T-helper 17 cell (primary cell): ENCODE measurements around the gene AMELX. TPM values are rescaled to one million over a fixed set of nuclear protein-coding genes. Genes with fewer than 3 reads are reported as not detected.
A peak's percentile ranks its signal among the peaks of the same experiment; 100 is the strongest.

Source experiments
- ATAC-seq: fragments of 150-1000 bp; cut with Tn5 transposase; 2 replicates; pipeline ENCODE4 v1.10.0; 2021; ENCODE audit warnings: mild to moderate bottlenecking, moderate library complexity
- DNase-seq, 3 donors: peaks; one replicate each; pipeline versions ENCODE4 v3.0.0 to v3.0.0-alpha.2; 2020 to 2021
- H3K9me3 ChIP-seq: one replicate; pipeline ENCODE4 v1.7.0; 2013; ENCODE audit warnings: low read length, mild to moderate bottlenecking; ENCODE audit not compliant: control insufficient read depth, poor library complexity, severe bottlenecking
- H3K27ac Mint-ChIP-seq: one replicate; pipeline ENCODE4 v1.8.0; 2022; ENCODE audit warnings: mild to moderate bottlenecking, moderate library complexity, mixed read lengths
- H3K27me3 Mint-ChIP-seq: one replicate; pipeline ENCODE4 v1.8.0; 2022; ENCODE audit warnings: mixed read lengths
- H3K36me3 Mint-ChIP-seq: one replicate; pipeline ENCODE4 v1.8.0; 2022; ENCODE audit warnings: low read depth, mixed read lengths
- H3K4me1 Mint-ChIP-seq: one replicate; pipeline ENCODE4 v1.8.0; 2022; ENCODE audit warnings: mild to moderate bottlenecking, mixed read lengths
- H3K4me3 Mint-ChIP-seq: one replicate; pipeline ENCODE4 v1.8.0; 2022; ENCODE audit warnings: mild to moderate bottlenecking, moderate library complexity, mixed read lengths
- total RNA-seq, 4 donors: library from RNA in 2 of 4; stranded (reverse) in 2 of 4; gene quantifications; one replicate each; pipeline ENCODE4 v1.2.3 and lab custom pipeline; 2022 to 2026

AMELX gene
- total RNA-seq, 2 donors from 2014 or later: not detected

DNA sequence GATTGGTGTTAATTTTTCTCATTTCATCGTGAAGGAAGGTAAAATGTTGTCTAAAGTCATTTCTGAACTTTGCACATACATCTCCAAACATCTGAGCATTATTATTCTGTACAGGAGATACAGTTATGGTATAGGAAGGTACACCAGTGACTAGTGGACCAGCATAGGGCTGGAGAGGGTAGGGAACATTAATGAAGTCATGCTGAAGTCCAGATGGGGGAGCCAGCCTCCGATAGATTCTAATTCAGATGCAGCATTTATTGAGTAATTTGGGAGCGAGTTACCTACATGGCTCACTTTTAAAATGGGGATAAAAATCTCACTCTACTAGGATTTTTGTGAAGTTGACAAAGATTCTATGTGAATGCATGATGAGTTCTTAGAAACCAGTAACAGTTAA lies 34.9 kb downstream of the AMELX start:
- no peak overlapping the region for H3K4me3 Mint-ChIP-seq
- peaks cover 2% of the 10 kb centered on the region for H3K9me3 ChIP-seq
- no peaks in the 10 kb centered on the region for H3K4me1 Mint-ChIP-seq
- no peaks in the 10 kb centered on the region for H3K36me3 Mint-ChIP-seq
- no peaks in the 10 kb centered on the region for H3K27me3 Mint-ChIP-seq
- H3K27ac Mint-ChIP-seq: no peak overlapping the region
- ATAC-seq: no peak
- no peak for DNase-seq

DNA sequence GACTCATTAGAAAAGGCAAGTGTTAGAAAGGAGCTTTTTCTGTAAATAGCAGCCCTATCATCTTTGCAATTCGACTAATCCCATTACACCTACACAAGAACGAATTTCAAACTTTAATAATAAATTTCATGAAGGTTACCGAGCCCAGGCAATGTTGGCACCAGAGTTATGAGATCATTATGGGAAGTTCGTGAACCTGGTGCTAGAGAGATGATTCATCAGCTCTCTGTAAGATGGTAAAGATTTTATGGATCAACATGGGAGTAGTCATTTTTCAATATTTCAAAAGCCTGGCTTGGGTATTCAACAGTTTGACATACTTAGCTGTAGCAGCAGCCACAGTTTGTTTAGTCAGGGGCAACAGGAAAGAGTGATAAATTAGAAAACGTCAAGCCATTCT lies 35.8 kb downstream of the AMELX start:
- peaks cover 2% of the 10 kb centered on the region for H3K9me3 ChIP-seq
- H3K27ac Mint-ChIP-seq: no peak overlapping the region
- no peaks in the 10 kb centered on the region for H3K27me3 Mint-ChIP-seq
- ATAC-seq (no peak), DNase-seq (no peak)
- H3K4me1 Mint-ChIP-seq: no peaks in the 10 kb centered on the region
- H3K4me3 Mint-ChIP-seq: no peak overlapping the region
- H3K36me3 Mint-ChIP-seq: no peaks in the 10 kb centered on the region

DNA sequence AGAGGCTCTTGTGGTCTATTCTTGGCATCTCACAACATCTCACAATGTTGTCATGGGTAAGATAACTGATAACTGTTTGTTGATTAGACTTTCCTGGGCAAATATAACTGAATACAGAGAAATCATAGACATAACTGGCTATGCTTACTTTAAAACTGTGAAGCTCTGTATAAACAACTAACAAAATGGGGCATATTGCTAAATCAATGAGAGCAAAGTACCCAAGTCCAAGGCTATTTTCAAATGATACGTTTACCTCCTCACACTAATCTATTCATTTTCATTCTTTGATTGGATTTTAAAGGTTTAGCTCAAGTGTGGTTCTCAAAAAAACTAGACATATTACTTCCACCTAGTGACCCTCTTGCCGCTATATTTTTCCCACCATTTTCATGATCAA lies 38.6 kb downstream of the AMELX start:
- Mint-ChIP-seq H3K4me1 (no peaks in the 10 kb centered on the region), H3K36me3 (no peaks in the 10 kb centered on the region), H3K4me3 (no peak overlapping the region), H3K27me3 (no peaks in the 10 kb centered on the region), H3K27ac (no peak overlapping the region)
- no peaks in the 10 kb centered on the region for H3K9me3 ChIP-seq
- DNase-seq (no peak), ATAC-seq (no peak)

DNA sequence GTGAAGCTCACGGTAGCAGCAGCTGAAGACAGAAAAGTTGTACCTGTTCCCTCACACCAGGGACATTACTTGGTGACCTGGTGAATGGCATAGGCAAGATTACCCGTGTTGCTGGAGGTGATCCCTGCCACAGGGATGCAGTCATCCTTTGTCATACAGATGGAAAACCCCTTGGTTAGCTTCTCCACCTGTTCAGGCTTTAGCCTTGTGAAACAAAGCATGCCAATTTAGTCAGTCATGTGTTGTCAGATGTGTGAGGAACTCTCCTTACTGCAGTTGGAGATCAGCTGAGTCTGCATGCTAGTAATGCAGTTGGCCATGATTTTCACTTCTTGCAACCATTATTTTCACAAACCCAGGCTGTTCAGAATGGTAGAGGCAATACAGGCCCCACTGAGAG lies 41.0 kb downstream of the AMELX start:
- Mint-ChIP-seq H3K4me3 (no peak overlapping the region), H3K4me1 (no peaks in the 10 kb centered on the region), H3K27me3 (no peaks in the 10 kb centered on the region), H3K36me3 (no peaks in the 10 kb centered on the region), H3K27ac (no peak overlapping the region)
- no peak for ATAC-seq
- H3K9me3 ChIP-seq: no peaks in the 10 kb centered on the region
- no peak for DNase-seq

DNA sequence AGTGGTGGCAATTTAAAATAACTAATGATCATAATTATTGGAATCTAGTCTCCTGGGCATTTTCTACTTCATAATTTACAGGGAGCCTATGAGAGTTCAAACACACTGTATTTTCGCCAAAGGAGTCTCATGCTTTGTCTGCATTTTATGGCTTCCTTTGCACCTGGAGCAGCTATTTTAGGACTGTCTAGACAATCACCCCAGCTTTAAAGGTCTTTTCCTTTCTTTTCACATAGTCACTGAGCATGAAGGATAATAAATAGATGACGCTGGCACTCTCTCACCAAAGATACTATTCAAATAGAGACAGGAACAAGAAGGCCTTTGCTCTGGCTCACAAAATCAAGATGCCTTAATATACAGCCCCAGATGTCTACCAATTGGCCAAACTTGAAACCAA lies 43.0 kb downstream of the AMELX start:
- H3K4me1 Mint-ChIP-seq: no peaks in the 10 kb centered on the region
- no peak overlapping the region for H3K4me3 Mint-ChIP-seq
- no peaks in the 10 kb centered on the region for H3K9me3 ChIP-seq
- no peak for ATAC-seq
- DNase-seq: no peak
- no peaks in the 10 kb centered on the region for H3K36me3 Mint-ChIP-seq
- H3K27me3 Mint-ChIP-seq: no peaks in the 10 kb centered on the region
- H3K27ac Mint-ChIP-seq: no peak overlapping the region

DNA sequence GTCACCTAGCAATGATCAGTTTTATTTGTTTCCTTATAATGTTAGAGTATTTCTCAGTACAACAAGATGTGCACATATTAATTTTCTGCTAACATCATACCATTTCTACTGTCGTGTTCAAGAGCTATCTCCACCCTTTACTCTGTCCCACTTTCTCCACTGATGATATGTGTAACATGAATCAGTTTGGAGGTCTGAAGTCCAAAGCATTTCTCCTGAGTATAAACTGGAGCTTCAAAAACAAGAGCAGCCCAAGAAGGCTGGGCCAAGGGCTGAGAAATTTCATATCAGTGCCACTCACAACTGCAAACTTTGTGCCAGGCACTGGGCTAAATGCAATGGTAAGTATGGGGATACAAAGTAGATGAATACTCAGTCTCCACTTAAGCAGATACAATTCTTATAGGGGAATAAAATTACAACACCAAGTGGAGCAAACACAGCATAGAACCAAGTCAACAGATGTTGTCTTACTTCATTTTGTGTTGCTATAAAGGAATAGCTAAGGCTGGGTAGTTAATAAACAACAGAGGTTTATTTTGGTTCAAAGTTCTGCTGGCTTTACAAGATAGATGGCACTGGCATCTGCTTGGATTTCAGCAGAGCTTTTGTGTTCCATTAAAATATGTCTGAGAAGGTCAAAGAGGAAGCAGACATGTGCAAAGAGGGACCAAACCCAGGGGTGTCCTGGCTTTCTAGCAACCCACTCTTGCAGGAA lies 44.2 kb downstream of the AMELX start:
- H3K36me3 Mint-ChIP-seq: no peaks in the 10 kb centered on the region
- H3K4me3 Mint-ChIP-seq: no peak overlapping the region
- no peaks in the 10 kb centered on the region for H3K27me3 Mint-ChIP-seq
- no peak overlapping the region for H3K27ac Mint-ChIP-seq
- H3K4me1 Mint-ChIP-seq: peaks cover 2% of the 10 kb centered on the region
- ATAC-seq (no peak), DNase-seq (no peak)
- no peaks in the 10 kb centered on the region for H3K9me3 ChIP-seq

DNA sequence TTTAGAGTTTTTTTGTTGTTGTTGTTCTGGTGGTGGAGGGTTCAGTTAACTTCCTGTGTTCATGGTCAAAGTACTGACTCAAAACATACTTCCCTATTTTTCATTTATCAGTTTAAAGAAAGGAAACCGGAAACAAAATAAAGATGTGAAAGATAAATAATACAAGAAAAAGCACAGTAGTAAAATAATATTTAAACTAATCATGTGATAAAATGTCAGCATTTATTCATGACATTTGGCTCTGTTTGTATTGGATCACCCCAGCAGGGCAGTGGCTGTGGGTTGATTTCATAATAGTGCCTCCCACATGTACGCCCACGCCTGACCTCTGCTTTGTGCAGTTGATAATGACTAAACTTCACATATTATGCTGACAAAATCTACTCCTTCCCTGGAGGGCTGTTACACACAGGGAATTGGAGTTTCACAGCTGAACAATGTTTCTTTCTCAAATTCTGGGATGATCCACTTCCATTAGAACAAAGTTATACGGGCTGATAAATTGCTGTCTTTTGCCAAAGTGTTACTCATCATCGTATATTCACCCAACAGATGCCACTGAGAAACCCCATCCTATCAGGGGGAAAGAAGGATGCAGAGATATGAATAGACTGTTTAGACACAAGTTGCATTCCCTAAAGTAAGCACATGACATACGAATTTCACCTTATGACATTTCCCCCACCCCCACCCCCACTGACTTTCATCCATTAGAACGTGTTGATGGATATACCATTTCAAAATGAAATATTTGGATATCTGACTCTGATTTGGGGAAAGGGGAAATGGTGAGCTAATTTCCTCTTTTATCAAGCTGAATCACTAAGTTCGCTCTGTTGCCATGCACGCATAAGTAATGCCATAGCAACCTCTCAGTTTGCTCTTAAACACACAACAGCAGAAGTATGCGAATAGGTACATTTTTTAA lies 48.3 kb downstream of the AMELX start:
- peaks cover 2% of the 10 kb centered on the region for H3K4me1 Mint-ChIP-seq
- no peaks in the 10 kb centered on the region for H3K9me3 ChIP-seq
- H3K36me3 Mint-ChIP-seq: no peaks in the 10 kb centered on the region
- no peak overlapping the region for H3K27ac Mint-ChIP-seq
- H3K4me3 Mint-ChIP-seq: no peak overlapping the region
- H3K27me3 Mint-ChIP-seq: no peaks in the 10 kb centered on the region
- no peak for DNase-seq
- peak; percentile 61 for ATAC-seq

DNA sequence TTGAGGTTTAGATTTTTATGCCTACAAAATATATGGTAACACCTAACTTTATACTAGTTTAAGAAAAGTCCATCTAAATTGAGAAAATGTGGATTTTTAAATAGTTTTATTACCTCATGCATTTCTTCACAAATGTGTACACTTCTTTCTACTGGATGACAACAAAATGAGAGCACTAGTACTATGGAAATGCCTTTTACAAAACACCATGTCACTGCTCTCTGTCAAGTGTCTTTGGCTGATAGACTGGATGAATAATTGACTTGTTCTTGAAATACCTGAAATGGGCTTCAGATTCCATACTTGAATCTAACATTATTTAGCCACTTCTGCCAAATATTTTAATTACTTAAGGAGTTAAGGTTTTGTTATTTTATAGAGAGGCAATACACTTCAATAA lies 49.5 kb downstream of the AMELX start:
- no peak overlapping the region for H3K27ac Mint-ChIP-seq
- DNase-seq: no peak
- H3K4me1 Mint-ChIP-seq: peaks cover 2% of the 10 kb centered on the region
- no peaks in the 10 kb centered on the region for H3K9me3 ChIP-seq
- H3K4me3 Mint-ChIP-seq: no peak overlapping the region
- no peaks in the 10 kb centered on the region for H3K36me3 Mint-ChIP-seq
- no peak for ATAC-seq
- H3K27me3 Mint-ChIP-seq: no peaks in the 10 kb centered on the region

DNA sequence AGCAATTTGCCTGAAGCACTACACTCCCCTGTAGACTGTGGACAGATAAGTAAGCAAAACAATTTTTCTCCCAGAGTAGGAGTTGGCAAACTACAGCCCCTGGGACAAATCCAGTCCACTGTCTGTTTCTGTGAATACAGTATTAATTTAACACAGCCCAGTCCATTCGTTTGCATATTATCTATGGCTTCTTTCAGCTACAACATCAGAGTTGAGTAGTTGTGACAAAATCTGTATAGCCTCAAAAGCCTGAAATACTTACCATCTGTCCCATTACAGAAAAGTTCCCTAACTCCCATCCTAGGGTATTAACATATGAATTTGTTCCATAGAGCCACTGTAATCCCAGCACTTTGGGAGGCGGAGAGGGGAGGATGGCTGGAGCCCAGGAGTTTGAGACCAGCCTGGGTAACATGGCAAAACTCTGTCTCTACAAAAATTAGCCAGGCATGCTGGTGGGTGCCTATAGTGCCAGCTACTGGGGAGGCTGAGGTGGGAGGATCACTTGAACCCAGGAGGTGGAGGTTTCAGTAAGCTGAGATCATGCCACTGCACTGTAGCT lies 53.0 kb downstream of the AMELX start:
- Mint-ChIP-seq H3K4me1 (peaks cover 2% of the 10 kb centered on the region), H3K4me3 (no peak overlapping the region), H3K27me3 (no peaks in the 10 kb centered on the region), H3K36me3 (no peaks in the 10 kb centered on the region), H3K27ac (no peak overlapping the region)
- ATAC-seq: no peak
- H3K9me3 ChIP-seq: no peaks in the 10 kb centered on the region
- no peak for DNase-seq

DNA sequence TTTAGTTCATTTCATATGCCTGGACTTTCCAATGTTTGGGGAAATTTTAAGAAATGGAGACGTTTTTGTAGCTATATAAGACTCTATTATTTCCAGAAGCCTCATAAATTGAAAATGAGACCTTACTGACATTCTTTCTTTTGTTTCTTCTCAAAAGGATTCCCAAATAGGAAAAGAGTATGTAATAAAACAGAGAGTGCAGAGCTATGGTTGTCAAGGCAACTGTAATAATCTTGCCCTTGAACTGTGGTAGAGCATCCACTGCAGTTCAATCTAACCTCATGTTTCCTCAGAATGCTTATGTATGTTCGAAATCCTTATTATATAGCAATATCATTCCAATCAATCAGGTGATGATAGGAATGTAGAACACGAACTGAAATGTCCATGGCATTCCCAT lies 54.1 kb downstream of the AMELX start:
- no peak overlapping the region for H3K27ac Mint-ChIP-seq

DNA sequence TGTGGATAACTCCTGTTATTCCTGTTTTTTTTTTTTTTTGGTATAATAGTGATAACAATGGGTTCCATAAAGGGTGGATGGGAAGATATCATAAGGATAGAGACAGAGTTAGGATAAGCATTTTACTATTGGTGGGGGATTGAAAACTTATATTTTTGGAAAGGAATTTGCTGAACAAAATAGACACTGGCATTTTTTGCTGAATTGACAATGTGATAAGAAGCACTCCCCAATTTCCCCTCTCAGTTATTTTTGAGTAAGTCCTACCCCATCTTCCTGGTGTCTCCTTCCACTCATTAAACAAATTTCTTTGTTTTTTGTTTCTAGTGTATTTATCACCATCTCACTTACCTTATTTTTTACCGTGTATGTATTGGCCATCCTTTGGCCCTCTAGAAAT lies 55.8 kb downstream of the AMELX start:
- no peaks in the 10 kb centered on the region for H3K27me3 Mint-ChIP-seq
- H3K4me3 Mint-ChIP-seq: no peak overlapping the region
- no peak overlapping the region for H3K27ac Mint-ChIP-seq
- DNase-seq (no peak), ATAC-seq (no peak)
- H3K4me1 Mint-ChIP-seq: no peaks in the 10 kb centered on the region
- no peaks in the 10 kb centered on the region for H3K36me3 Mint-ChIP-seq
- no peaks in the 10 kb centered on the region for H3K9me3 ChIP-seq

More for the DNA sequence above, 54.1 kb downstream of the AMELX start:
- no peak overlapping the region for H3K4me3 Mint-ChIP-seq
- DNase-seq (no peak), ATAC-seq (no peak)
- no peaks in the 10 kb centered on the region for H3K27me3 Mint-ChIP-seq
- no peaks in the 10 kb centered on the region for H3K9me3 ChIP-seq
- H3K36me3 Mint-ChIP-seq: no peaks in the 10 kb centered on the region
- no peaks in the 10 kb centered on the region for H3K4me1 Mint-ChIP-seq

DNA sequence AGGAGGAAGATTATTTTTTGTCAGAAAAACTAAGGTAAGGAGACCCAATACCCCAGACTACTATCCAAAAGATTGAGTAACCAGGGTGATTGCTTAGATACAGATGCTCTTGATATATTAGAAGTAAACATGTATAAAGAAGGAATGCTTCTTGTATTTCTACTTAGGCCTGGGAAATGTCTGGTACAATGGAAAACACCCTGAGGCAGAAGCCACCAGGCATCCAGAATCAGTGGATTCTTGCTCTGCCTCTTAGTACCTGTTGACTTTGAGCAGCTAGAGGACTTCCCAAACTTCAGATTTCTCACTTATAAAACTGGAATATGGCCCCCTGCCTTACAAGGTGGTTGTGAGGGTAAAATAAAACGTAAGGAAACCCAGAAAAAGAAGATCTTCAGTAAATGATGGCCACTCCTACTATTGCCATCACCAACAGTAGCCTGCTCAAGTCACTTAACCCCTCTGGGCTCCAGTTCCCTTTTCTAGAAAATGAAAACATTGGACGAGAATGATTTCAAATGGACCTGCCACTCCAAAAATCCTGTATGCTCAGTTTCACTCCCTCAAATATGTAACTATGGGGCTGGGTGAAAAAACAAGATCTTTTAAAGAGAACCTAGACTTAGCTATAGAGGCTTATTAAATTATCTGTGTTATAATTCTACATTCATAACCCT lies 56.6 kb downstream of the AMELX start:
- H3K9me3 ChIP-seq: no peaks in the 10 kb centered on the region
- Mint-ChIP-seq H3K4me3 (no peak overlapping the region), H3K36me3 (no peaks in the 10 kb centered on the region), H3K27ac (no peak overlapping the region), H3K27me3 (no peaks in the 10 kb centered on the region), H3K4me1 (no peaks in the 10 kb centered on the region)
- ATAC-seq (no peak), DNase-seq (no peak)
